ENCODE measurements around the gene MED8.

- TF ChIP-seq CTCF (conservative IDR thresholded peaks at IDR 0.05), result no peak
- TF ChIP-seq EZH2 (IDR thresholded peaks at IDR 0.05; ENCODE audit: low read depth), result no peak
Measured at GRCh38 chr1:43368646-43369020, 21.0 kb downstream of the MED8 start.
